ENCODE results near the gene AMIGO1. TPM values are rescaled to one million over a fixed set of nuclear protein-coding genes. Genes with fewer than 3 reads are reported as not detected.

The AMIGO1 gene
- total and polyA plus RNA-seq, 10 of the 15 experiments (the other 5 are each of a cell fraction or from before 2014, with no cell fraction given): 0.02 to 0.28 (median 0.08) TPM; not detected in 1

DNA sequence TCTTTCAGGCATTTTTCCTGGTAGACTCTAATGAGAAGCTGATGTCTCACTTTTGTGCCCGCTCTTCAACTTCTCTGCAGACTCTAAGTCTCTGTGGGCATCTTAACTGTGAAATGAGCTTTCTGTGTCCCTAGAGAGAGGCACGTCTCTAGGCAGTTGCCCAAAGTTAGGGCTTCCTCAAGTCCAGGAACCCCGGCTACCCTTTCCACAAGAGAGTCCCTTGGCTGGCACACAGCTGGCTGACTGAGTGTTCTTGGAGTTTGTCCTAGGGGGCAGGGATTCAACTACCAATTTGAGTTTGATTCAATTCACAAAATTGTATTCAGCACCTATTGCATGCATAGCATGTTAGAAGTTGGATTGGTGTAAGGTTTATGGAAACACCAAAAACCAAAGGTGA, 31.6 kb upstream of the AMIGO1 start:
- no peak for DNase-seq (ENCODE audit: low read depth, low spot score)
- 15% methylated on average over 3 of the region's 3 CpGs for WGBS (ENCODE audit: insufficient coverage, insufficient replicate concordance, low lambda C conversion rate, missing lambda C conversion rate)
- no peak overlapping the region for H2AFZ ChIP-seq (ENCODE audit: control insufficient read depth, low read depth, low read length)
- H3K9me3 ChIP-seq (replicated peaks; ENCODE audit: control insufficient read depth, insufficient read depth, low read length): no peaks in the 10 kb centered on the region
- no peak for FAIRE-seq
- no peaks in the 10 kb centered on the region for H3K79me2 ChIP-seq (ENCODE audit: control insufficient read depth, insufficient read depth, low read length)
- no peak overlapping the region for H3K9ac ChIP-seq (ENCODE audit: control insufficient read depth, insufficient read depth, low read length)
- H4K20me1 ChIP-seq (ENCODE audit: control insufficient read depth, insufficient read depth): no peaks in the 10 kb centered on the region
- no peaks in the 10 kb centered on the region for H3K4me1 ChIP-seq (ENCODE audit: control insufficient read depth, insufficient read depth, low read length)
- intact Hi-C loops (cut with micrococcal nuclease; ENCODE audit: unreplicated experiment) (no loop called here), in situ Hi-C loops (cut with MboI) (no loop called here)
- ChIA-PET CTCF (interaction anchor here (0.6 to 21.3 kb wide), 10 partner anchors 8 to 443 kb away, joined by 3 to 1280 read pairs (median 4); partner anchors contain the start of genes AHCYL1, AMIGO1 and CYB561D1), SMC1A (ENCODE audit: uncharacterized antibody, unreplicated experiment) (interaction anchor here (0.6 to 1.7 kb wide), 6 partner anchors 9 to 444 kb away, joined by 3 to 6 read pairs (median 3); partner anchors contain the start of genes AHCYL1 and CYB561D1), RAD21 (ENCODE audit: unreplicated experiment) (no interaction called here), POLR2A (interaction anchor here (1.3 kb wide), 1 partner anchor 99 kb away, joined by 4 read pairs; no protein-coding TSS in a partner anchor)
- H3K27ac ChIP-seq (ENCODE audit: control insufficient read depth, insufficient read depth): no peak overlapping the region
- H3K4me3 ChIP-seq: no peak overlapping the region
- no peak for TF ChIP-seq SMARCA5 (IDR thresholded peaks at IDR 0.05)
- TF ChIP-seq EP300 (IDR thresholded peaks at IDR 0.05; ENCODE audit: borderline replicate concordance in 1 of 2, control insufficient read depth in 1 of 2, low read depth in 2 of 2, low read length in 2 of 2): no peak
- TF ChIP-seq SRF (IDR thresholded peaks at IDR 0.05; ENCODE audit: low read depth in 2 of 2, low read length in 2 of 2): no peak
- TF ChIP-seq CEBPB (IDR thresholded peaks at IDR 0.05; ENCODE audit: borderline replicate concordance in 1 of 2, low read depth in 2 of 2, low read length in 2 of 2): no peak
- TF ChIP-seq ZNF622 (IDR thresholded peaks at IDR 0.05): no peak
- TF ChIP-seq, protein P1, sequence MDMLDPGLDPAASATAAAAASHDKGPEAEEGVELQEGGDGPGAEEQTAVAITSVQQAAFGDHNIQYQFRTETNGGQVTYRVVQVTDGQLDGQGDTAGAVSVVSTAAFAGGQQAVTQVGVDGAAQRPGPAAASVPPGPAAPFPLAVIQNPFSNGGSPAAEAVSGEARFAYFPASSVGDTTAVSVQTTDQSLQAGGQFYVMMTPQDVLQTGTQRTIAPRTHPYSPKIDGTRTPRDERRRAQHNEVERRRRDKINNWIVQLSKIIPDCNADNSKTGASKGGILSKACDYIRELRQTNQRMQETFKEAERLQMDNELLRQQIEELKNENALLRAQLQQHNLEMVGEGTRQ (IDR thresholded peaks at IDR 0.05; ENCODE audit: borderline replicate concordance, low read depth, low read length): no peak
- TF ChIP-seq ETV6 (conservative IDR thresholded peaks at IDR 0.05 in 1 of 2, IDR thresholded peaks at IDR 0.05 in 1 of 2; ENCODE audit: borderline replicate concordance in 1 of 2, low read depth in 1 of 2): no peak
- BruUV-seq (replicated peaks): no TSS peak
- no peak for ATAC-seq
- no peaks in the 10 kb centered on the region for H3K27me3 ChIP-seq (replicated peaks in 1 of 2; ENCODE audit: control insufficient read depth in 2 of 2, insufficient read depth in 2 of 2, low read length in 1 of 2)
- H3K36me3 ChIP-seq (ENCODE audit: control insufficient read depth in 2 of 2, insufficient read depth in 2 of 2, low read length in 1 of 2): no peaks in the 10 kb centered on the region
- H3K4me2 ChIP-seq (ENCODE audit: control insufficient read depth, insufficient read depth): no peak overlapping the region
